SK-N-SH treated with all-trans-retinoic acid at 6 μM for 48 hours (cell line): ENCODE data around the gene LRATD1.

Experiments
- ATAC-seq: fragments of 200-7000 bp; cut with Tn5 transposase; 3 replicates; pipeline ENCODE4 v1.9.1; 2020; ENCODE audit warnings: mild to moderate bottlenecking, moderate library complexity
- ARNTL ChIP-seq: fragments of 450-650 bp; formaldehyde crosslinking; IDR thresholded peaks from 2 replicates; pipeline ENCODE4 v1.5.0; 2020; ENCODE audit warnings: low read depth, mild to moderate bottlenecking, moderate library complexity, borderline replicate concordance
- BACH2 ChIP-seq: fragments of 250-450 bp; sonication (Bioruptor Pico); IDR thresholded peaks from 2 replicates; pipeline ENCODE4 v1.9.0; 2021; ENCODE audit warnings: mild to moderate bottlenecking, borderline replicate concordance
- CSDC2 ChIP-seq: fragments of 250-450 bp; sonication (Bioruptor Pico); IDR thresholded peaks from 2 replicates; pipeline ENCODE4 v1.5.0; 2020; ENCODE audit warnings: mild to moderate bottlenecking, moderate library complexity
- CSRNP3 ChIP-seq: fragments of 250-450 bp; sonication (Bioruptor Pico); IDR thresholded peaks from 2 replicates; pipeline ENCODE4 v1.5.1; 2021; ENCODE audit warnings: mild to moderate bottlenecking, moderate library complexity
- ESRRG ChIP-seq: fragments of 250-450 bp; sonication (Bioruptor Pico); IDR thresholded peaks from 2 replicates; pipeline ENCODE4 v1.6.1; 2021; ENCODE audit warnings: mild to moderate bottlenecking
- OSR1 ChIP-seq: fragments of 250-450 bp; sonication (Bioruptor Pico); IDR thresholded peaks from 2 replicates; pipeline ENCODE4 v1.8.0; 2022; ENCODE audit warnings: moderate library complexity, mild to moderate bottlenecking, inconsistent platforms
- POU6F1 ChIP-seq: fragments of 250-450 bp; sonication (Bioruptor Pico); IDR thresholded peaks from 2 replicates; pipeline ENCODE4 v1.8.0; 2021; ENCODE audit warnings: low read depth, mild to moderate bottlenecking, moderate library complexity, borderline replicate concordance
- PPARA ChIP-seq: fragments of 250-450 bp; sonication (Bioruptor Pico); IDR thresholded peaks from 2 replicates; pipeline ENCODE4 v1.5.0; 2020; ENCODE audit warnings: mild to moderate bottlenecking, borderline replicate concordance
- SNAI2 ChIP-seq: fragments of 250-450 bp; sonication (Bioruptor Pico); IDR thresholded peaks from 2 replicates; pipeline ENCODE4 v1.5.0; 2020; ENCODE audit warnings: mild to moderate bottlenecking, moderate library complexity
- TCF4 ChIP-seq: fragments of 250-450 bp; sonication (Bioruptor Pico); IDR thresholded peaks from 2 replicates; pipeline ENCODE4 v1.8.0; 2021; ENCODE audit warnings: mild to moderate bottlenecking, moderate library complexity, borderline replicate concordance
- TSHZ2 ChIP-seq: fragments of 250-450 bp; sonication (Bioruptor Pico); IDR thresholded peaks from 2 replicates; pipeline ENCODE4 v1.5.0; 2020; ENCODE audit warnings: mild to moderate bottlenecking, moderate library complexity
- ZC3H10 ChIP-seq: fragments of 250-450 bp; sonication (Bioruptor Pico); IDR thresholded peaks from 2 replicates; pipeline ENCODE4 v1.5.1; 2021; ENCODE audit warnings: mild to moderate bottlenecking, moderate library complexity
- ZNF565 ChIP-seq: fragments of 450-650 bp; formaldehyde crosslinking; conservative IDR thresholded peaks from 2 replicates; pipeline ENCODE4 v1.5.0; 2020; ENCODE audit warnings: low read depth, mild to moderate bottlenecking, moderate library complexity
- ZNF70 ChIP-seq: fragments of 450-650 bp; formaldehyde crosslinking; IDR thresholded peaks from 2 replicates; pipeline ENCODE4 v1.5.0; 2020; ENCODE audit warnings: mild to moderate bottlenecking, moderate library complexity
- ZNF8 ChIP-seq: fragments of 450-650 bp; formaldehyde crosslinking; IDR thresholded peaks from 2 replicates; pipeline ENCODE4 v1.5.0; 2020; ENCODE audit warnings: mild to moderate bottlenecking, moderate library complexity
- TF ChIP-seq, protein P1 (sequence below): fragments of 250-450 bp; sonication (Bioruptor Pico); IDR thresholded peaks from 2 replicates; pipeline ENCODE4 v1.5.1; 2020; ENCODE audit warnings: low read depth, mild to moderate bottlenecking, moderate library complexity

Gene LRATD1

GRCh38 chr2:14656146-14656545 is 23.6 kb downstream of the LRATD1 start:
- no peak for ATAC-seq

DNA sequence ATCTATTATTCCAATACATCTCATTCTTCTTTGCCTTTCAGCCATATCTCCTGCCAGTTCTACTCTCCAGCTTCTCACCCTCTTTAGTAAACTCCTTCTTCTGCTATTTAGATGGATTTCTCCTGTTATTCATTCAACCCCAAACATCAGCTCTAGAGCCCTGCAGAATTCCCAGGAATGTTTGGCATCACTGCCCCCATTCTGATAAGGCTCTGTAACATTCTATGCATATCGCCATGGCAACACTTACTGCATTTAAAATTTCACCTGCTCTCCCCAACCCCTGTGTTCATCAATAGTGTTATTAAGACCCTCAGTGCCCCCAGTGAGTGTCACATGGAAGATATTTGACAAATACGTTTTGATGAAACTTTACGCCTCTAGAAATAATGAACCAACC is 28.6 kb downstream of the LRATD1 start:
- no peak for ATAC-seq
- TF ChIP-seq BACH2 (CRISPR knock-in tag), result no peak
- TF ChIP-seq ZNF70, result no peak
- TF ChIP-seq, protein P1, sequence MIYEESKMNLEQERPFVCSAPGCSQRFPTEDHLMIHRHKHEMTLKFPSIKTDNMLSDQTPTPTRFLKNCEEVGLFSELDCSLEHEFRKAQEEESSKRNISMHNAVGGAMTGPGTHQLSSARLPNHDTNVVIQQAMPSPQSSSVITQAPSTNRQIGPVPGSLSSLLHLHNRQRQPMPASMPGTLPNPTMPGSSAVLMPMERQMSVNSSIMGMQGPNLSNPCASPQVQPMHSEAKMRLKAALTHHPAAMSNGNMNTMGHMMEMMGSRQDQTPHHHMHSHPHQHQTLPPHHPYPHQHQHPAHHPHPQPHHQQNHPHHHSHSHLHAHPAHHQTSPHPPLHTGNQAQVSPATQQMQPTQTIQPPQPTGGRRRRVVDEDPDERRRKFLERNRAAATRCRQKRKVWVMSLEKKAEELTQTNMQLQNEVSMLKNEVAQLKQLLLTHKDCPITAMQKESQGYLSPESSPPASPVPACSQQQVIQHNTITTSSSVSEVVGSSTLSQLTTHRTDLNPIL (CRISPR knock-in tag), result no peak
- no peak for TF ChIP-seq ZC3H10
- TF ChIP-seq CSRNP3 (CRISPR knock-in tag), result no peak
- TF ChIP-seq ARNTL (CRISPR knock-in tag), result no peak
- no peak for TF ChIP-seq SNAI2
- TF ChIP-seq TCF4, result no peak
- no peak for TF ChIP-seq ESRRG
- TF ChIP-seq TSHZ2, result no peak
- no peak for TF ChIP-seq OSR1 (CRISPR knock-in tag)
- no peak for TF ChIP-seq ZNF565 (CRISPR knock-in tag)
- TF ChIP-seq ZNF8 (CRISPR knock-in tag), result no peak
- TF ChIP-seq PPARA (CRISPR knock-in tag), result no peak

More at GRCh38 chr2:14656146-14656545, 23.6 kb downstream of the LRATD1 start:
- TF ChIP-seq ZNF70 (no peak), POU6F1 (CRISPR knock-in tag) (no peak), TSHZ2 (no peak), ARNTL (CRISPR knock-in tag) (no peak), CSDC2 (CRISPR knock-in tag) (no peak), CSRNP3 (CRISPR knock-in tag) (no peak)

DNA sequence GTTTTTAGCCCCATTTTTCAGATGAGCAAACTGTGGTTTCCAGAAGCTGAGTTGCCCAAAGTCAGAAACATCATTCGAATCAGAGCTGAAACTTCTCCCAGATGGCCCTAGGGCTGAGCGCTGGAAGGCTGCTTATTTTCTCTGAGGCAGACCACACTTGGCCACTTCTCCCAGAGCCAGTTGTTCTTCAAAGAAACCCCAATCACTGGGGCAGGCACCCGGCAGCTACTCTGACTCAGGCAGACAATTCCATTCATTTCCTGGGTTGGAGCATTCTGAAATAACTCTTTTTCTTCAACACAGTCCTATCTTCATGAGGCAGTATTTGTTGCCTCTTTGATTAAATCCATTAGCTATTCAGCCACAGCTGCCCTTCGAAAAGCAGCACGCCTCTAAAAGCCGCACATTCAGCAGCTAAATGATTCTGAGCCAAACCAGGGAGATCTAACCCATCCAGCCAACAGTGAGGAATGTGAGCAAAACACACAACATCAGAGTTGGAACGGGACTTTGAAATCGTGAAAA is 40.9 kb downstream of the LRATD1 start:
- no peak for ATAC-seq
- no peak for TF ChIP-seq TSHZ2
- no peak for TF ChIP-seq ZC3H10
